SU-DHL-6 (cell line): Measurements from ENCODE around the gene COL23A1.

Source experiments
- H2AFZ ChIP-seq: fragments of 200-600 bp; sonication (generic); 2 replicates; pipeline ENCODE4 v1.6.1; 2014; ENCODE audit warnings: low read depth, mild to moderate bottlenecking, moderate library complexity, mixed read lengths, antibody characterized with exemption, low read length; ENCODE audit not compliant: severe bottlenecking
- H3F3A ChIP-seq: fragments of 200-600 bp; shearing (Covaris generic); 2 replicates; pipeline ENCODE4 v1.6.0; 2016; ENCODE audit warnings: antibody characterized with exemption, mild to moderate bottlenecking; ENCODE audit not compliant: insufficient read depth
- H3K27ac ChIP-seq: fragments of 200-600 bp; sonication (generic); 2 replicates; pipeline ENCODE4 v1.5.1; 2016; ENCODE audit warnings: low read depth, mild to moderate bottlenecking, low read length, moderate library complexity, mixed read lengths
- H3K27me3 ChIP-seq: fragments of 200-600 bp; sonication (generic), shearing (Covaris generic); 2 replicates; pipeline ENCODE4 v1.6.0; 2014; ENCODE audit warnings: mild to moderate bottlenecking, low read length
- H3K36me3 ChIP-seq: fragments of 200-600 bp; sonication (generic); 2 replicates; pipeline ENCODE4 v1.6.1; 2014; ENCODE audit warnings: mild to moderate bottlenecking, low read length, mixed read lengths
- H3K4me2 ChIP-seq: fragments of 300-600, 200-600 bp; shearing (Covaris generic), sonication (generic); 2 replicates; pipeline ENCODE4 v1.6.0; 2014; ENCODE audit warnings: low read length, low read depth, mild to moderate bottlenecking; ENCODE audit not compliant: poor library complexity, severe bottlenecking
- H3K4me3 ChIP-seq: fragments of 200-600 bp; sonication (generic); 2 replicates; pipeline ENCODE4 v1.5.1; 2014; ENCODE audit warnings: antibody characterized with exemption, low read length, mild to moderate bottlenecking, mixed read lengths; ENCODE audit not compliant: insufficient read depth, poor library complexity, severe bottlenecking
- H3K79me2 ChIP-seq: fragments of 200-600 bp; sonication (generic); 2 replicates; pipeline ENCODE4 v1.6.1; 2014; ENCODE audit warnings: mild to moderate bottlenecking, low read length, moderate library complexity; ENCODE audit not compliant: insufficient read depth
- H3K9ac ChIP-seq: fragments of 200-600 bp; sonication (generic); 2 replicates; pipeline ENCODE4 v1.7.0; 2014; ENCODE audit warnings: mild to moderate bottlenecking, low read length
- H3K9me2 ChIP-seq: fragments of 200-600 bp; sonication (generic); replicated peaks from 2 replicates; pipeline ENCODE4 v1.6.1; 2014; ENCODE audit warnings: low read length; ENCODE audit not compliant: insufficient read depth
- H3K9me3 ChIP-seq: fragments of 200-600 bp; sonication (generic); 2 replicates; pipeline ENCODE4 v1.6.1; 2014; ENCODE audit warnings: low read length, mixed read lengths; ENCODE audit not compliant: insufficient read depth
- H4K20me1 ChIP-seq: fragments of 200-600 bp; sonication (generic); 2 replicates; pipeline ENCODE4 v1.6.1; 2014; ENCODE audit warnings: low read depth, mild to moderate bottlenecking, antibody characterized with exemption, low read length, moderate library complexity, mixed read lengths
- CTCF ChIP-seq: fragments of 200-600 bp; sonication (generic); IDR thresholded peaks from one replicate; pipeline ENCODE4 v1.5.1; 2017; ENCODE audit warnings: antibody characterized with exemption, mild to moderate bottlenecking, low read length, moderate library complexity; ENCODE audit not compliant: insufficient read depth, poor library complexity, severe bottlenecking
- EZH2phosphoT487 ChIP-seq: fragments of 200-600 bp; sonication (generic), shearing (Covaris generic); conservative IDR thresholded peaks from 2 replicates; pipeline ENCODE4 v1.6.1; 2018; ENCODE audit warnings: mild to moderate bottlenecking, antibody characterized with exemption, low read length, moderate library complexity, mixed read lengths

Gene COL23A1

DNA sequence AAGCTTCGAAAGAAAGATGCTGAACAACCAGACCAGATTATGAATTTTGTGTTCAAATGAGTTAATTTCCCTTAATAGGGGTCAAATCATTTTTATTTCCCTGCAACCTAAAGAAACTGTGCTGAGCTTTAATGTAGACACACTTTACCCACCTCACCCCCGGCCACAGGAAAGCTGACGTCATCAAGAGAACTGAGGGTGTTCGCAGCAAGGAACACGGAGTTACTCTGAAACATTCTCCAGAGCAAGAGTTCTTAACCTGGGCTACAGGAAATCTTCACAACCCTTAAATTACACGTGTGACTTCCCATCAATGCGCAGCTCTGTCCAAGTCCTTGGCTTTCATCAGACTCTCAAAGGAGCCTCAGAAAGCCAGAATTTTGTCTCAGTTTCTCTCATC is 116.3 kb downstream of the COL23A1 start:
- H3K4me3 ChIP-seq, result no peak overlapping the region
- H4K20me1 ChIP-seq, result no peaks in the 10 kb centered on the region
- no peaks in the 10 kb centered on the region for H3K79me2 ChIP-seq
- no peak overlapping the region for H3K9ac ChIP-seq
- no peaks in the 10 kb centered on the region for H3K9me2 ChIP-seq
- H3K27me3 ChIP-seq, result no peaks in the 10 kb centered on the region
- H2AFZ ChIP-seq, result no peak overlapping the region
- no peak overlapping the region for H3K4me2 ChIP-seq
- no peaks in the 10 kb centered on the region for H3F3A ChIP-seq
- no peaks in the 10 kb centered on the region for H3K9me3 ChIP-seq
- no peak overlapping the region for H3K27ac ChIP-seq
- no peak for TF ChIP-seq EZH2phosphoT487
- TF ChIP-seq CTCF, result no peak
- no peaks in the 10 kb centered on the region for H3K36me3 ChIP-seq

DNA sequence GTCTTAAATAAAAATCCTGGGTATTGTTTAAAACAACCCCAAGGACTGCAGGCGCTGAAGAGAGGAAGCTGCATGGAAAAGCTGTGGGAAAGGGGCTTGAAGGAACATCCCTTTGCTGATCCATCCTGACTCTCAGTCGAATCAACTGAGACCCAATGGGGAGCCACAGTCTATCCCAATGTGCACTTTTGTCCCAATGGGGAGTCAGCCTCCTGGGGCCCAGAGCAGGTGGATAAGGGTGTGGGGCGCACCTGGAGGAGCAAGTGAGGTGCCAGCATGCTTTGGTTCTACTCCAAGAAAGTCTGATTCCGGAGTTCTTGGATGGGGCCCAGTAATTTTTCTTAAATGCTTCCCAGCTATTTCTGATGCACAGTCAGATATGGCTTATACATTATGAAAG is 118.1 kb downstream of the COL23A1 start:
- TF ChIP-seq CTCF, result no peak
- no peak for TF ChIP-seq EZH2phosphoT487
- H3K27ac ChIP-seq, result no peak overlapping the region
- no peaks in the 10 kb centered on the region for H3F3A ChIP-seq
- H3K9me3 ChIP-seq, result no peaks in the 10 kb centered on the region
- H3K4me2 ChIP-seq, result no peak overlapping the region
- H4K20me1 ChIP-seq, result no peaks in the 10 kb centered on the region
- no peak overlapping the region for H3K9ac ChIP-seq
- H3K4me3 ChIP-seq, result no peak overlapping the region
- no peak overlapping the region for H2AFZ ChIP-seq
- no peaks in the 10 kb centered on the region for H3K36me3 ChIP-seq
- no peaks in the 10 kb centered on the region for H3K79me2 ChIP-seq
- H3K27me3 ChIP-seq, result no peaks in the 10 kb centered on the region
- H3K9me2 ChIP-seq, result no peaks in the 10 kb centered on the region

DNA sequence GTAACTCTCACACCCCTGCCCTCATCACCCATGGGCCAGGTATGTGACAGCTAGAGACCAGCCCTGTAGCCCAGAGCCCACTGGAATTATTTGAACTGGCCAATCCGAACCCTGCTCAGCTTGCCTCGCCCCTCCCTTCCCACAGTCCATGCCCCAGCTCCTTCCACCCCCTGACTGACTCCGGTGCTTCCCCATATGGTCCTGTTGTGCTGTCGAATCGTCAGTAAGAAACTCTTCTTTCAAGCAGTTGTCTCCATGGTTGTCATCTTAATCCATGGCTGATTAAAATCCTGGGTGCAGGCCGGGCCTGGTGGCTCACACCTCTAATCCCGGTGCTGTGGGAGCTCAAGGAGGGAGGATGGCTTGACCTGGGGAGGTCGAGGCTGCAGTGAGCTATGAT is 118.5 kb downstream of the COL23A1 start:
- no peak overlapping the region for H3K27ac ChIP-seq
- H3F3A ChIP-seq, result no peaks in the 10 kb centered on the region
- no peak overlapping the region for H2AFZ ChIP-seq
- H3K4me2 ChIP-seq, result no peak overlapping the region
- H3K9ac ChIP-seq, result no peak overlapping the region
- H4K20me1 ChIP-seq, result no peaks in the 10 kb centered on the region
- TF ChIP-seq EZH2phosphoT487, result no peak
- TF ChIP-seq CTCF, result no peak
- H3K4me3 ChIP-seq, result no peak overlapping the region
- no peaks in the 10 kb centered on the region for H3K9me3 ChIP-seq
- no peaks in the 10 kb centered on the region for H3K79me2 ChIP-seq
- no peaks in the 10 kb centered on the region for H3K27me3 ChIP-seq
- no peaks in the 10 kb centered on the region for H3K9me2 ChIP-seq
- H3K36me3 ChIP-seq, result no peaks in the 10 kb centered on the region

- Histone ChIP-seq H3F3A (no peaks in the 10 kb centered on the region), H3K27me3 (no peaks in the 10 kb centered on the region), H3K27ac (no peak overlapping the region), H3K9me2 (no peaks in the 10 kb centered on the region), H3K79me2 (no peaks in the 10 kb centered on the region), H4K20me1 (no peaks in the 10 kb centered on the region), H3K9ac (no peak overlapping the region), H2AFZ (no peak overlapping the region), H3K9me3 (no peaks in the 10 kb centered on the region), H3K4me3 (no peak overlapping the region), H3K4me2 (no peak overlapping the region), H3K36me3 (no peaks in the 10 kb centered on the region)
- TF ChIP-seq CTCF (no peak), EZH2phosphoT487 (no peak)
These were observed 119.5 kb downstream of the COL23A1 start for GRCh38 chr5:178470760-178471025.
